Measurements from ENCODE around the gene ADCY1.

GRCh38 chr7:45683556-45684148 is 109.5 kb downstream of the ADCY1 start:
- TF ChIP-seq CTCF (conservative IDR thresholded peaks at IDR 0.05 in 1 of 2, IDR thresholded peaks at IDR 0.05 in 1 of 2; ENCODE audit: extremely low read depth in 1 of 2, insufficient read depth in 1 of 2, low read depth in 1 of 2, low read length in 2 of 2): no peak
- no peak for TF ChIP-seq EZH2 (IDR thresholded peaks at IDR 0.05; ENCODE audit: borderline replicate concordance, low read length)
